ENCODE data around the gene MT1H.

The MT1H gene

GRCh38 chr16:56708525-56709442, 39.2 kb downstream of the MT1H start:
- H3K4me3 ChIP-seq (ENCODE audit: low read length) = no peak overlapping the region
- TF ChIP-seq, protein P1, sequence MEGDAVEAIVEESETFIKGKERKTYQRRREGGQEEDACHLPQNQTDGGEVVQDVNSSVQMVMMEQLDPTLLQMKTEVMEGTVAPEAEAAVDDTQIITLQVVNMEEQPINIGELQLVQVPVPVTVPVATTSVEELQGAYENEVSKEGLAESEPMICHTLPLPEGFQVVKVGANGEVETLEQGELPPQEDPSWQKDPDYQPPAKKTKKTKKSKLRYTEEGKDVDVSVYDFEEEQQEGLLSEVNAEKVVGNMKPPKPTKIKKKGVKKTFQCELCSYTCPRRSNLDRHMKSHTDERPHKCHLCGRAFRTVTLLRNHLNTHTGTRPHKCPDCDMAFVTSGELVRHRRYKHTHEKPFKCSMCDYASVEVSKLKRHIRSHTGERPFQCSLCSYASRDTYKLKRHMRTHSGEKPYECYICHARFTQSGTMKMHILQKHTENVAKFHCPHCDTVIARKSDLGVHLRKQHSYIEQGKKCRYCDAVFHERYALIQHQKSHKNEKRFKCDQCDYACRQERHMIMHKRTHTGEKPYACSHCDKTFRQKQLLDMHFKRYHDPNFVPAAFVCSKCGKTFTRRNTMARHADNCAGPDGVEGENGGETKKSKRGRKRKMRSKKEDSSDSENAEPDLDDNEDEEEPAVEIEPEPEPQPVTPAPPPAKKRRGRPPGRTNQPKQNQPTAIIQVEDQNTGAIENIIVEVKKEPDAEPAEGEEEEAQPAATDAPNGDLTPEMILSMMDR (conservative IDR thresholded peaks at IDR 0.05; ENCODE audit: low read length) = no peak
- DNase-seq (ENCODE audit: low read depth) = no peak

DNA sequence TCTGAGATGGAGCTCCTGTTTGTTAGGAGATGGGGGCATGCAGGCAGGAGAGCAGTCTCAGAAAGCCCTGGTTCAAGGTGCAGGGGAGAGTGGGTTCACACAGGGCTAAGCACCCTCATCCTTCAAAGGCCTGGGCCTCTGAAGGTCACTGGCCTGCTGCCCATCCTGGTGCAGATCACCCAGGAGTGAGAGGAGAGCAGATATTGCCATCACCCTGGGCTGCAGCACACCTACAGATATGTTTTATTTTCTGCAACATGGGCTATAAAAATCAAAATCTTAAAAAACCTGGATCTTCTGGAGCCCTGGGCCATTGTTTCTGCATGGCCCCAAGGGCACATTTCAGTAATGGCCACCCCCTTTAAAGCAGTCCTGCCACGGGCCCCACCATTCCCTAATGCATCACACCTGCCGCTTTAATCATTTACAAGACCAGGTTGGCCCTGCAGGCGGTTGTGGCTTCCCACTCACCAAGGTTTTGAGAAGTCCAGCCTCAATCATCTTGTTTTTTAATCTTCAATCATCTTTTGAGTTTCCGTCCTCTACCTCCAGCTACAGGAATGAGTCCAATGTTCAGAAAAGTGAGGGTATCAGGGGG, 39.9 kb downstream of the MT1H start:
- no peak for DNase-seq (ENCODE audit: low read depth)
- TF ChIP-seq, protein P1 (conservative IDR thresholded peaks at IDR 0.05; ENCODE audit: low read length) = no peak
- H3K4me3 ChIP-seq (ENCODE audit: low read length) = no peak overlapping the region

GRCh38 chr16:56710181-56710737, 40.6 kb downstream of the MT1H start:
- TF ChIP-seq, protein P1 (conservative IDR thresholded peaks at IDR 0.05; ENCODE audit: low read length) = no peak
- H3K4me3 ChIP-seq (ENCODE audit: low read length) = no peak overlapping the region
- DNase-seq (ENCODE audit: low read depth) = no peak

- TF ChIP-seq, protein P1 (conservative IDR thresholded peaks at IDR 0.05; ENCODE audit: low read length) = no peak
- no peak for DNase-seq (ENCODE audit: low read depth)
- no peak overlapping the region for H3K4me3 ChIP-seq (ENCODE audit: low read length)
Observed at GRCh38 chr16:56711862-56712261, 42.2 kb downstream of the MT1H start.

GRCh38 chr16:56713794-56714193, 44.2 kb downstream of the MT1H start:
- no peak for DNase-seq (ENCODE audit: low read depth)
- TF ChIP-seq, protein P1 (conservative IDR thresholded peaks at IDR 0.05; ENCODE audit: low read length) = no peak
- H3K4me3 ChIP-seq (ENCODE audit: low read length) = no peak overlapping the region

GRCh38 chr16:56715126-56715525, 45.5 kb downstream of the MT1H start:
- TF ChIP-seq, protein P1 (conservative IDR thresholded peaks at IDR 0.05; ENCODE audit: low read length) = no peak
- DNase-seq (ENCODE audit: low read depth) = no peak

More at GRCh38 chr16:56715126-56715525, 45.5 kb downstream of the MT1H start:
- no peak overlapping the region for H3K4me3 ChIP-seq (ENCODE audit: low read length)
